HG02798 (cell line): ENCODE measurements around the gene FAM120A.
"Not testable (repeated sequence)": the region's sequence is repeated elsewhere in the genome, so short reads cannot be mapped to it uniquely, and the experiment has no call there.

Experiments
- ATAC-seq: cut with Tn5 transposase; IDR thresholded peaks from one replicate; pipeline ENCODE4 v1.9.1; 2021; ENCODE audit warnings: mild to moderate bottlenecking; ENCODE audit not compliant: unreplicated experiment, poor library complexity

FAM120A gene

DNA sequence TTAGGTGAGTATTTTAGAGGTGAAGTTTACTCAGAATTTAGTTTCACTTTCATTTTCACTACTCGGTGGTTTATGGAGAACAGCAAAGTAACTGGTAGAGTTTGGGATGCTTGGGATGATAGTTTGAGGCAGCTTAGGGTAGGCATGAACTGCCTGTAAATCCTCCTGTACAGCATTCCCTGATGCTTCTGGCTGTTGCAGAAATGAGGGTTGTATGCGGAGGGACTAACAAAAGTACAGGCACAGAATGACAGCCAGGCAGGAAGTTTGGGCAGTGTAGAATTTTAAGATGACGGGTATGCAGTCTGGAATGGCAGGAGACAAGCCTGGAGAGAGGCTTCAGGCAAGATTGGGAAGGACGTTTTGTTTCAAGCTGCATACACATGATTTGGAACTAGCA, 49.9 kb downstream of the FAM120A start:
- ATAC-seq = no peak

DNA sequence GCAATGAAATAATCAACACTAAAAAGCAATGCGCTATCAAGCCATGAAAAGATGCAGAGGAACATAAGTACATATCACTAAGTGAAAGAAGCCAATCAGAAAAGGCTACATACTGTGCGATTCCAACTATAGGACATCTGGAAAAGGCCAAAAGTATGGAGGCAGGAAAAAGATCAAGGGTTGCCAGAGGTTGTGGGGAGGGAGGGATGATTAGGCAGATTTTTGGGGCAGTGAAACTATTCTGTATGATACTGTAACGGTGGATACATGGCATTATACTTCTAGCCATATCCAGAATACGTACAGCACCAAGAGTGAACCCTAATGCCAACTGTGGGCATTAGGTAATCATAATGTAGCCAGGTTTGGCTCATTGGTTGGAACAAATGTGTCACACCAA, 51.9 kb downstream of the FAM120A start:
- ATAC-seq = no peak

DNA sequence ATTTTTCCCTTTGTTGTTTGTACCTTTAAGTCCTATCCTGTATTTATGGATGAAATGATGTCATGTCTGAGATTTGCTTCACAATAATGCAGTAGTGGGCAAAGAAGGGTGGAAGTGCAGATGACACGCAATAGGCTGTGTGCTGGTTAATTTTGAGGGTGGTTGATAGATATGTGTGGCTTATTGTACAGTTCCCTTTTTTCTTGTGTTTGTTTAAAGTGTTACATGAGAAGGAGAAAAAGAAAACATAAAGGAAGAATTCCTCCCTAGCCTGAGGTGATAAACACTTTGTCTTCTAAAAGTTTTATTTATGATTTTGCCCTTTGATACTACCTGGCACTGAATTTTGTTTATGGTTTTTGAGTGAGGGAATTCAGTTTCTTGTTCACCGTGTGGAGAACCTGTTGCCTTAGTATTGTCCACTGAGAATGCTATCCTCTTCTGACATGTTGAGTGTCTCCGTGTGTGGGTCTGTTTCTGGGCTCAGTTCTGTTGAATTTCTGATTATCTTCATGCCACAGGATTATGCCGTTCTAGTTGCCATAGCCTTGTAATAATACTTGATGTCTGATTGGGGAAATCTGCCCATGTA, 54.2 kb downstream of the FAM120A start:
- ATAC-seq = no peak

DNA sequence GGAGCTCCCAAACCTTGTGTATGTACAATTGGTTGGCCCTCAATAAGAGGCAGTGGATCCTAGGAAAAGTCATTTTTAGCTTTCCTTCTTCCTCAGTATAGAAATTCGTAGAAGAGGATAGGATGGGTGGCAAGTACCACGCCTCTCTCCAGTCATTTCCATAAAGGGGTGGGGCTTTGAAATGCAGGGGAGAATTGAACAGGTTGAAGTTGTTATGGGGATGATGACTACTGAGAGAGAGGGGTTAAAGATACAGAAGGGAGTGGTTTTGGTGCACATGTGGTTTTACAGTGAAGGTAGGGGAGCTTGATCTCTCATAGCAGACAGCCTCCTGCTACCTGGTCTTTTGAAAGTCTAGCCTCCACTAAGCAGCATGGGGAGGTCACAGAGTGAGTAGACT, 56.3 kb downstream of the FAM120A start:
- no peak for ATAC-seq

DNA sequence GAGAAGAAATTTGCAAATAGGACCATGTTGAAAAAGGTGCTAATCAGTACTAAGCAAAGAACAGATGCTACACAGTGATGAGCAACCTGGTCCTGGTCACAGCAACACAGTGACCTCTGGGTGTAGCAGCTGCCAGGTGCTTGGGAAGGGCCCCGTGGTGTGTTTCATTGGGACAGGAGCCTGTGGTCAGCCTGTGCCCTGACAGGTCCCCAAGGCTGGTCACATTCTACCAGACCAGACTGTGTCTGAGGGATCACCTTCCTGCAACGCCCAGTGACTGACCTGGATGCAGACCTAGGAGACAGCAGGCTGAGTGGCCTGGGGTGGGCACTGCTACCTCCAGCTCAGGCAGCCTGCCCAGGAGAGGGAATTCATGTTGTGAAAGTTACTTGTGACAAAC, 56.7 kb downstream of the FAM120A start:
- ATAC-seq = no peak

DNA sequence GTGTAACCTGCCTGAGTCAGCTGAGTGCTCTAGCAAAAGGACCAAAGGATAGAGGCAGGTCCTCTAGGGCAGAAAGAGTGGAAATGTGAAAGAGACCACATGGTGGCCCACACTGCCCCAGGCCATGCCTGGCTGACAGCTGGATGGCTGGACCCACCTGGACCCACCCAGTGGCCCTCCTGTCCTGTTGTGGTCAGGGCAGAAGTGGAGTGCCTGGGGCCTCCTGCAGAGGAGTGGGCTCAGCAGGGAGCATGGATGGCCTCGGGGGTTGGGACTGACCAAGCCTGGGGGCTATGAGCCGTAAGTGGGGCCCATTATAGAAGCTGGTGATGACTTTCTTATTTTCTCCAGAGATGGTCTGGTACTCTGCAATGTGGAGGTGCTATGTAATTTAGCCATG, 57.6 kb downstream of the FAM120A start:
- ATAC-seq = no peak

DNA sequence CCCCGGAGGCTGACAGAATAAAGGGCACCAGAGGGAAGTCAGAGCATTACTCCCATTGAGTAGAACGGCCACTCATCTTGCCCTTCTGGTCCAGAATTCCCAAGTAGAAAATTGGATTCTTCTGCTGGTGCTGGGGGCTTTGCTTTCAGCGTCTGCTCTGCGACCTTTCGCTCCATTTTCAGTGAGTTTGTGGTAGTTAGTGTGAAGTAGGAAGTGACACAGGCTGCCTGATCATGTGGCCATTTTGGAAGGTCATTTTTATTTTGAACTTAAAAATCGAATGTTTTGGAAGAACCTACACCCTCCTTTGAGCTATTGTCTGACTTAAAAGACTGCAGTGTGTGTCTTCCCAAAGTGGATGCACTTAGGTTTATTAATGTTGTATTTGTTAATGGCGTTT, 58.6 kb downstream of the FAM120A start:
- ATAC-seq = no peak

DNA sequence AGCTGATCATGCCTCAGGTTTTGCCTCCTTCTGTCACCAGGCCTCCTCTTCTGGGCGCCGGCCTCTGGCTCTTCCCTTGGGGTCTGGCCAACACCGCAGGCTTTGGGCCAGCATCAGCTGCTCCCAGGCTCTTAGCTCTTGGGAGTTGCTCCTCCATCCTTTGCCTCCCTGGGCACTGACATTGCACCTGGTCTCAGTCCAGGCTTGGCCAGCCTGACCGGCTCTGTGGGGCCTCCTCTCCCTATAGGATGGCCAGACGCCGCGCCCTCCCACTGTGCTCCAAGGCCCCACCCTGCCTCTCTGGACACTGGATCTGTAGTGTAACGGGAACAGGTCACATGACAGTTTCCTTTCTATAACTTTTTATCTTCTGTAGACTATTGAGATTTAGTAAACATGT, 59.7 kb downstream of the FAM120A start:
- not testable (repeated sequence) for ATAC-seq

DNA sequence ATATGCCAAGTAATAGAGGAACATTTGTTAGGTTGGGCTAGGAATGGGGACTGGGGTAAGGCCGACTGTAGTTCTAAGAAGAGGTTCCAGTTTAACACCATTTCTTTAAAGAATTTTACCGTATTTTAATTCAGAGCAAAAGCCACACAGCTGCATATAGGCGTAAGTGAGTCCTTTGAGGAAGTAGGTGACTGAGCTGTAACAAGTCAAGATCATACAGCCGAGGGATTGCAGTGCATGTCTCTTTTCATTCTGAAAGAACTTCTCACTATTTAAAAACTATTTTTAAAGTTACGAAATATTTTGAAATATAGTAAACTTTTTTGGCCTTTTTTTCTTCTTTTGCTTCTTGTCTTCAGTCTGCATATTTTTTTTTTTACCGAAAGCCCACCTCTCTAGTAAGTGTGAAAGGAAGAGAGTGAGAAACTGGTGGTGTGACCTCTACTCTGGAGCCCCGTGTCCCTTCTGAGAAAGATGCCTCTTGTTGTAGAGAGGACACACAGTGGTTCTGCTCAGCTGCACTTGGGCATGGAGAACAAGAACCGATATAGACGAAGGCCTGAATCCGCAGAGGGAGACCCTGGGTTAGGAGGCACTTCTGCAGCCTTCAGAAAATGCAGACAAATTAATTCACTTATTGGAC, 60.8 kb downstream of the FAM120A start:
- not testable (repeated sequence) for ATAC-seq

DNA sequence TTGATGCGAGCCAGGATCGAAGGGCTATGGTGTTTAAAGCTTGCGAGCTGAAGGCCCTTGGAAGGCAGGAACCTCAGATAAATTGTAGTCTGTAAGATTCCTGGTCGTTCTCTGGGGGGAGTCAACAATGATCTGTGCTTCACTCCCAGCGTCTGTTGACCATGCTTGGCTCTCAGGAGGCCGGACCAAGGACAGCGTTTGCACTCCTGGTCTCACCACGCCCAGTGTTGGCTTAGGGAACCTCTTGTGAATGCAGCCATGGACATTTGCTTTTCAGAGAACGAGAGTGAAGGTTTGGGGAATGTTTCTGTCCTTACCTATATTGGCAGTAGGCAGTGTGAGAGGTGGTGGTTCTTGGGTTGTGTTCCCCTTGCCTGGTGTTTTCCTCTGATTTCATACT, 62.1 kb downstream of the FAM120A start:
- ATAC-seq = no peak

DNA sequence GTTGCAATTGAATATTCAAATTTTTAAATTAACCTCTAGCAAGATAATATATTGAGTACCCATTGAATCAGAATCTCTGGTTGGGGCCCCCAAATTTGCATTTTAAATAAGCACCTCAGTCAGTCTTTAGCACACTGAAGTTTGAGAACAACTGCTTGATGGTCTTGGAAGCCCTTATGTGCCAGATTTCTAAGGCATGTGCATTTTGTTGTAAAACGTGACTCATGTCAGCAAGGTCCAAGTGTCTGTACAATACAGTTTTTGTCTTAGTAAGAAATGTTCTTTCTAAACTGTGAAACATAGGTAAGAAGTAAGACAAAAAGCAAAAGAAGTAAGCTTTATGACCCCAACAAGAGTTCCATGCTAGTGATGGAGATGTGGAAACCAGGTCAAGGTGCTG, 65.8 kb downstream of the FAM120A start:
- no peak for ATAC-seq

DNA sequence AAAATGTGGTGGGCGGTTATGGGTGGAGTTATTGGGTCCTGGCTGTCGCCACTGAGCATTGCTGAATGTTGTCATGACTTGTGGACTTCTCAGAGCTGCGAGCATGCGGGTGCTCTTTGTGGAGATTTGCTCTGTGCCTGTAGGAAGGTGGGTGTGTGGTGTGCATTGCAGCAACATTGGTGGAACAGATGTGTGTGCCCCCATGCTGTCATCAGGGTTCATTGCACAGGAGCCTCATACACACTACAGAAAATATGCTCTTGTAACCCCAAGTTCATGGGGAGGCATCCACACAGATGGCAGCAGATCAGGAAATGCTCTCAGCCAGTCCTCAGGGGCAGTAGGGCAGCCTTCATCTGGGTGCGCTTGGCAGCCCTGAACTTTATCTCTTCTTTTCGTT, 69.0 kb downstream of the FAM120A start:
- ATAC-seq = no peak

DNA sequence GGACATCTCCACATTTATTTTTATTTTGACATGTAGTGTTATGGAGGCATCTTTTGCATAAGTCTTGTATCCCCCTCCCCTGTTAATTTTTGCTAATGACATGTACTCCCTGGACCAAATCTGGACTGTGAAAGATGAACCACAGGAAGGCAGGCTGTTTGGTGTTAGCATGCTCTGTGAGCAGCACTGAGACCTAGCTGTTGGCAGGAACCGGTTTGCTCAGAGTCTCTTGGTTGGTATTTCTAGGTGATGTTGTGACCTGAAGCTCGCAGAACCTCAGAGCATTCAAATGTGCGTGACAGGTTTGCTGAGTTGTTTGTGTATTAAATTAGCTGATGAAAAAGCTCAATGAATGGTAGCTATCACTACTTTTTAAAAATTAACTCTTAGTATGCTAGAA, 71.3 kb downstream of the FAM120A start:
- no peak for ATAC-seq

DNA sequence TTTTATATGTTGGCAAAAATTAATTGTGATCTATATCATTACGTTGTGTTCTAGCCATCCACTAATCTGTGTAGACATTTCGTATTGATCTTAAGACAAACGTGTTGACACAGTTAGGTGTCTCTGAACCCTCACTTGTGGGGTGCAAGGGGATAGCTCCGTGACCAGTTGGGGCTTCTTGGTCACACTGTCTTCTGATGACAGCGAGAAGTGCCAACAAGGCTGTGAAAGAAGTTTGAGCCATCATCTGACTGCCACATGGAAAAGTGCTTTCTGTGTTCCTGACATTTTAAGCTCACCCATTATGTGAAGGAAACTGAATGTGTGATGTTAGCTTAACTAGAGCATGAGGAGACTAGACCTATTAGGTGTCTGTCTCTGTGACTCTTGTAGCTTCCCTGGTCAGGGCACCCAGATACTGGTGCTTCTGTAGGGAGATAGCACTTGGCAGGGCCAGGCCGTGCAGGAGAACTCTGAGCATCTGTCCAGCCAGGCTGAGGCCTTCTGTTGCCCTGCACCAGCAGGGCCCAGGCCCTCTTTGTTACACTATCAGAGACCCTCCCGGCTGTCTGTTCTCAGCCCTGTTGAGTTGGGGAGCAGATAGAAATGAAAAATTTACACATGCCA, 72.1 kb downstream of the FAM120A start:
- ATAC-seq = no peak

DNA sequence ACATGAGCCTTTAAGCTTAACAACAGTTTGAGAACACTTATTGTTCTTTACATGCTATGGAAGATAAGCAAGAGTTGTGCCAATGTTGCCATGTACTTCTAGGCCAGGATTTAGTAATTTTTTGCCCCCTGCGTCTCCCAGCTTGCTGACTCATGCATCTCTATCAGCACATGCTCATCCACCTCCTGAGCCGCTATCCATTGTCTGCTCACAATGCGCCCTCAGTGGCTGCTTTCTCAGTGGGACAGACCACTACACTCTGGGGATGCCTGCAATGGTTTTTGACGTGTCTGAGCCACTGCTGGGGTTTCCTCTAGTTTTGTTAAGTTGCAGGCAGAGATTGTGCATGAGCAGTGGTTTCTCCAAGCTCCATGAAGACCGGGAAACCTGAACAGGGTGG, 74.0 kb downstream of the FAM120A start:
- ATAC-seq = no peak

DNA sequence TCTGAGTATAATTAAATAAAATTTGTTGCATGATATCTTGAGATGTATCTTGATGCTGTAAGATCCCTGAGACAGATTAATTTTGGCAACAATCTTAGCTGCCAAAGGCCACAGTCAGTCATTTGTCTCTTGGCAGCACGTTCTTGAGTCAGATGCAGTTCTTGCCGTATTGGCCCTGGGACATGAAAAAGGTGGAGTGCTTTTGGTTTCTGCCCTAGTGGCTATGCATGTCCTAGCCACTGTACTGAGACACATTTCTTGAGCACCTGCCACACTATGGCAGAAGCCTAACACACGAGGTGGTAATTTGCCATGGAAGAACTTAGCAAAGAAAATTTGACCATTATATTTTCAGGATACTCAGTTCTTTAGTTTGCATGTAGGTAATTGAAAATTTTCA, 79.9 kb downstream of the FAM120A start:
- no peak for ATAC-seq

DNA sequence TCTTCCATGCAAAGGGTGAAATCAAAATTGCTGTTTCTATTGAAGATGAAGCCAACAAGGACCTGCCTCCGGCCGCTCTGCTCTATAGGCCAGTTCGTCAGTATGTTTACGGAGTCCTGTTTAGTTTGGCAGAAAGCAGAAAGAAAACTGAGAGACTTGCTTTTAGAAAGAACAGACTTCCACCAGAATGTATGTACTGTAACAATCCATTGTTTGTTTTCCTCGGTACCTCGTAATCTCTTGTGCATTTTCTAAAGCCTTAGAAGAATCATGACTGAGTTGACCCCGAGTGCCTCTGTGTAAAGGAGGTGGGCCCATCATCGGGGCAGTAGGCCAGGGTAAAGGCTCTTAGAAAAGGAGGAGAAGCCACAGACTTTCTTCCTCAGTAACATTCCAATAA, 80.7 kb downstream of the FAM120A start:
- ATAC-seq = no peak

DNA sequence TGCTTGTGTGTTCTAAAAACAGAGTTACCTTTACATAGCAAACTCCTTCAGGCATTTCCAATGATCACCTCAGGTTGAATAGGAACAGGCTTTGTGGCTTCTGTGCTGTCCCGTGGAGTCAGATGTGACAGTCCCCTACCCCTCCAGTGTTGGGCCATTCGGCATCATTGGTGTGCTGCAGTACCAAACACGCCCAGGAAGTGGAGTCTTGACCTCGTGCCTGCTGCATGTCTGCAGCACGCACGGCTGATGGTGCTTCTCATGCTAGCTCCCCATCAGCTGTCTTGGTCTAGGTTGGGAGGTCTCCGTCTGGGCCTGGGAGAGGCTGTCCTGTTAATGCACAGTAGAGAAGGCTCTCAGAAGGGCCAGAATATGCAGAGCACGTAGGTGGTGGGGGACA, 82.4 kb downstream of the FAM120A start:
- ATAC-seq = no peak

DNA sequence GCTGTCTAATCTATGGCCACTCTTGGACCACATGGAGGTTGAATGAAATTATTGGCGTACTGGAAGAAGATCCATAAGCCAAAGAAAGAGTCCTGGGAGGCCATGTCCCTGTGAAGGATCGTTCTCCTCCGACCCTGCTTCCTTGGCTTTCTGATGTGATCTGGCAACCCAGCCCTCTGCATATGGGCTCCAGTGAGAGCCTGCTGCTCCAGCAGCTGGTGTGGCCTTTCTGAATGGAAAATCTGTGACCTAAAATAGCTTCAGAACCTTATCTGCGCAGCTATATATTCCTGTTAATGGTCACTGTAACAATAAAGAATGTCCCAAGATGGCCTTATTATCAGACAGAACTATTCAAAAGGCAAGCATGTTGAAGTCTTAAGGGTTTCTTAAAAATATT, 84.7 kb downstream of the FAM120A start:
- ATAC-seq = no peak

DNA sequence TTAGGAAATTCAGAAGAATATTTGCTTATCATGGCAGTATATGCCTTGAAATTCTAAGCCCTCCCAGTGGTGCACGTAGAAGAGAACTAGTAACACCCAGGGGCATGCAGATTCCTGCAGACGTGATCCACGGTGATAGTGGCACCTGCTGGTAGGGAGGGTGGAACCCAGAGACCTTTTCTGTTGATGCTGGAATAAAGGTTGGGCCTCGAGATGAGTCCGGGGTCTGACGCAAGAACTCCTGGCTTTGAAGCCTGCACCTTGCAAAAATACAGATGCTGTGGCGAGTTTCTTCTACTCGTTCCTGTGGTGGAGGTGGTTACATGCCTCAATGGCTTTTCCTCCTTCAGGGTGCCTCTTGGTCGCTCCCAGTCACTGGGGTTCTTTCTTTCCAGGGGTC, 85.4 kb downstream of the FAM120A start:
- no peak for ATAC-seq

DNA sequence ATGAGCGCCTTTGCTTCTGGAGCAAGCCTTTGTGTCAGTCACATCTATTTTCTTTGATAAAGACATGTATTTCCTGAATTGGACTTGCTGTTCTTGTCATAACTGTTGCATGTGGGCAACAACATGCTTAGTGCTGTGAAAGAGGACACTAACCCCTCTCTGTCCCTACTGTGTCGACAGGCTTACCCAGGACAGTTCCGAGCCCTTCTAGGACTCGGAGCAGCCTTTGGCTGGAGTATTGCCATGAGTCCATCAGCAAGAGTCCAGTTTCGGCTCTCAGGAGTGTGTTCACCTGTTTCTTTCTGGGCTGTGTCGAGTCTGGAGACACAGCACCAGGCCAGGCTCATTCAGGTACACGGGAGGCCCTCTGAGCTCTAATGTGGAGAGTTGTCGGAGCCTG, 88.8 kb downstream of the FAM120A start:
- ATAC-seq = no peak

DNA sequence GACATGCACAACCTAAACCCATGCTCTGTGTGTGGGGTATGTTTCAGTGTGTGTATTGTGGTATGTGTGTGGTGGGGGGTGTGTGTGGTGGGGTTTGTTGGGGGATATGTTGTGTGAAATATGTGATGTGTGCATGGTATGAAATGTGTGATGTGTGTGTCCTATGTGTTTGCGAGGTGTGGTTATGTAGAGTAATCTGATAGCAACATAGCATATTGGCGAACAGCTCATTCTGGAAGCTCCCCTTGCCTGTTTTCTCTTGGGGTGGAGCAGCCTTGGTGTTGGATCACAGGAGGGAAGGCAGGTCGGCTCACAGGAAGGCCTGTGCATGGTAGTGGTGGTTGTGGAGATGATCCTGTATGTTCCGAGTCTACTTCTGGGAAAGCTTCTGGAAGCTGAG, 89.5 kb downstream of the FAM120A start:
- no peak for ATAC-seq
